ENCODE results near the gene KDM5D. TPM values are rescaled to one million over a fixed set of nuclear protein-coding genes. Genes with fewer than 3 reads are reported as not detected.
A peak's percentile ranks its signal among the peaks of the same experiment; 100 is the strongest.

The KDM5D gene
- total RNA-seq, 3 donors from 2014 or later (not counting 1 experiment from before 2014, with no cell fraction given), result 97.1 to 132 TPM; not detected in 1

GRCh38 chrY:19742153-19742552, 2.4 kb downstream of the KDM5D start:
- H3K9me3 Mint-ChIP-seq, result no peaks in the 10 kb centered on the region
- H3K27ac Mint-ChIP-seq, result no peak overlapping the region
- no peak overlapping the region for H3K4me3 Mint-ChIP-seq
- ATAC-seq, result no peak
- intact Hi-C loops (cut with micrococcal nuclease), result loop anchor here (10.0 kb wide), 3 partner anchors 177 to 833 kb away; partner anchors contain the start of gene EIF1AY
- no peaks in the 10 kb centered on the region for H3K9me3 ChIP-seq (ENCODE audit: control insufficient read depth, insufficient read depth, low read length)
- peaks cover 5% of the 10 kb centered on the region for H3K4me1 ChIP-seq (ENCODE audit: control insufficient read depth, insufficient read depth, low read length)
- H3K27me3 ChIP-seq (ENCODE audit: control insufficient read depth, insufficient read depth, low read length), result no peaks in the 10 kb centered on the region
- no peak overlapping the region for H3K27ac ChIP-seq (ENCODE audit: low read length)
- peaks cover 2% of the 10 kb centered on the region for H3K36me3 ChIP-seq (ENCODE audit: control insufficient read depth, insufficient read depth, low read length)
- H3K27me3 Mint-ChIP-seq (ENCODE audit: low read depth in 2 of 2), result peaks cover 0 to 3% of the 10 kb centered on the region in 2 donors
- TF ChIP-seq CTCF (IDR thresholded peaks at IDR 0.05), result no peak
- no peak overlapping the region for H3K4me3 ChIP-seq (ENCODE audit: low read length)
- DNase-seq, result no peak
- peaks cover 0 to 19% of the 10 kb centered on the region in 2 donors for H3K4me1 Mint-ChIP-seq
- no peaks in the 10 kb centered on the region for H3K36me3 Mint-ChIP-seq

GRCh38 chrY:19734425-19734824, 10.1 kb downstream of the KDM5D start:
- Histone ChIP-seq H3K27ac (ENCODE audit: low read length) (no peak overlapping the region), H3K9me3 (ENCODE audit: control insufficient read depth, insufficient read depth, low read length) (no peaks in the 10 kb centered on the region), H3K36me3 (ENCODE audit: control insufficient read depth, insufficient read depth, low read length) (peaks cover 36% of the 10 kb centered on the region), H3K4me1 (ENCODE audit: control insufficient read depth, insufficient read depth, low read length) (peaks cover 3% of the 10 kb centered on the region), H3K27me3 (ENCODE audit: control insufficient read depth, insufficient read depth, low read length) (no peaks in the 10 kb centered on the region), H3K4me3 (ENCODE audit: low read length) (no peak overlapping the region)
- Mint-ChIP-seq H3K27ac (peak overlapping the region in 1 of 2 donors; percentile 62), H3K4me1 (peaks cover 0 to 21% of the 10 kb centered on the region in 2 donors), H3K36me3 (no peaks in the 10 kb centered on the region), H3K9me3 (no peaks in the 10 kb centered on the region), H3K4me3 (no peak overlapping the region), H3K27me3 (ENCODE audit: low read depth in 2 of 2) (no peaks in the 10 kb centered on the region)
- no peak for DNase-seq
- no peak for ATAC-seq
- WGBS (ENCODE audit: insufficient coverage), result no CpG with 5 or more reads among the region's 1 CpG
- TF ChIP-seq CTCF (IDR thresholded peaks at IDR 0.05), result no peak
- intact Hi-C loops (cut with micrococcal nuclease), result no loop called here

GRCh38 chrY:19717950-19718349, 26.6 kb downstream of the KDM5D start:
- H3K4me3 ChIP-seq (ENCODE audit: low read length), result no peak overlapping the region
- H3K36me3 Mint-ChIP-seq, result no peaks in the 10 kb centered on the region
- H3K4me1 Mint-ChIP-seq, result peaks cover 0 to 25% of the 10 kb centered on the region in 2 donors
- no peak overlapping the region for H3K27ac ChIP-seq (ENCODE audit: low read length)
- ATAC-seq (no peak), DNase-seq (no peak)
- H3K27me3 Mint-ChIP-seq (ENCODE audit: low read depth in 2 of 2), result no peaks in the 10 kb centered on the region
- no peaks in the 10 kb centered on the region for H3K9me3 ChIP-seq (ENCODE audit: control insufficient read depth, insufficient read depth, low read length)
- H3K9me3 Mint-ChIP-seq, result no peaks in the 10 kb centered on the region
- no peaks in the 10 kb centered on the region for H3K4me1 ChIP-seq (ENCODE audit: control insufficient read depth, insufficient read depth, low read length)
- no peak overlapping the region for H3K27ac Mint-ChIP-seq
- no peak for TF ChIP-seq CTCF (IDR thresholded peaks at IDR 0.05)
- intact Hi-C loops (cut with micrococcal nuclease), result no loop called here
- H3K4me3 Mint-ChIP-seq, result no peak overlapping the region
- peaks cover 42% of the 10 kb centered on the region for H3K36me3 ChIP-seq (ENCODE audit: control insufficient read depth, insufficient read depth, low read length)
- no peaks in the 10 kb centered on the region for H3K27me3 ChIP-seq (ENCODE audit: control insufficient read depth, insufficient read depth, low read length)

- Mint-ChIP-seq H3K9me3 (no peaks in the 10 kb centered on the region), H3K27me3 (ENCODE audit: low read depth in 2 of 2) (no peaks in the 10 kb centered on the region), H3K27ac (no peak overlapping the region), H3K36me3 (no peaks in the 10 kb centered on the region), H3K4me1 (peaks cover 0 to 23% of the 10 kb centered on the region in 2 donors), H3K4me3 (no peak overlapping the region)
- H3K4me3 ChIP-seq (ENCODE audit: low read length), result no peak overlapping the region
- ATAC-seq, result no peak
- H3K27ac ChIP-seq (ENCODE audit: low read length), result no peak overlapping the region
- DNase-seq, result no peak
- 100% methylated on average over 2 of the region's 3 CpGs for WGBS (ENCODE audit: insufficient coverage)
- TF ChIP-seq CTCF (IDR thresholded peaks at IDR 0.05), result no peak
- intact Hi-C loops (cut with micrococcal nuclease), result no loop called here
- H3K9me3 ChIP-seq (ENCODE audit: control insufficient read depth, insufficient read depth, low read length), result no peaks in the 10 kb centered on the region
- no peaks in the 10 kb centered on the region for H3K27me3 ChIP-seq (ENCODE audit: control insufficient read depth, insufficient read depth, low read length)
- H3K36me3 ChIP-seq (ENCODE audit: control insufficient read depth, insufficient read depth, low read length), result peaks cover 42% of the 10 kb centered on the region
- H3K4me1 ChIP-seq (ENCODE audit: control insufficient read depth, insufficient read depth, low read length), result no peaks in the 10 kb centered on the region
These were observed 27.4 kb downstream of the KDM5D start for GRCh38 chrY:19717146-19717545.

Data from natural killer cell (primary cell).